H9 (cell line): ENCODE data around the gene SMYD2. TPM values are rescaled to one million over a fixed set of nuclear protein-coding genes. Genes with fewer than 3 reads are reported as not detected.
A peak's percentile ranks its signal among the peaks of the same experiment; 100 is the strongest.

Experiments
- DNase-seq: peaks from one replicate; pipeline ENCODE4 v3.0.0-alpha.2; 2017
- H2AFZ ChIP-seq: one replicate; pipeline ENCODE4 v1.6.1; 2013; ENCODE audit warnings: mild to moderate bottlenecking, low read length, control low read depth, moderate library complexity
- H2AK5ac ChIP-seq: 2 replicates; pipeline ENCODE4 v1.6.1; 2013; ENCODE audit warnings: low read length, control low read depth, mixed read lengths; ENCODE audit not compliant: insufficient read length
- H2BK120ac ChIP-seq: one replicate; pipeline ENCODE4 v1.6.1; 2013; ENCODE audit warnings: low read depth, mild to moderate bottlenecking, low read length, control low read depth, inconsistent platforms; ENCODE audit not compliant: poor library complexity, severe bottlenecking
- H2BK12ac ChIP-seq: 2 replicates; pipeline ENCODE4 v1.6.1; 2013; ENCODE audit warnings: low read length, control low read depth, mixed read lengths, low read depth; ENCODE audit not compliant: insufficient read length
- H2BK15ac ChIP-seq: 2 replicates; pipeline ENCODE4 v1.6.1; 2013; ENCODE audit warnings: low read depth, low read length, control low read depth
- H2BK20ac ChIP-seq: one replicate; pipeline ENCODE4 v1.6.1; 2013; ENCODE audit warnings: low read depth, mild to moderate bottlenecking, low read length, control low read depth, inconsistent platforms; ENCODE audit not compliant: poor library complexity, severe bottlenecking
- H2BK5ac ChIP-seq: 2 replicates; pipeline ENCODE4 v1.6.1; 2013; ENCODE audit warnings: low read length, control low read depth, mixed read lengths; ENCODE audit not compliant: insufficient read length
- H3K14ac ChIP-seq: 2 replicates; pipeline ENCODE4 v1.6.1; 2013; ENCODE audit warnings: low read length, control low read depth; ENCODE audit not compliant: insufficient read depth
- H3K18ac ChIP-seq: 2 replicates; pipeline ENCODE4 v1.6.1; 2013; ENCODE audit warnings: low read depth, mild to moderate bottlenecking, mixed read lengths, low read length, control low read depth; ENCODE audit not compliant: insufficient read length
- H3K23ac ChIP-seq: 2 replicates; pipeline ENCODE4 v1.6.1; 2013; ENCODE audit warnings: low read length, control low read depth, mixed read lengths, low read depth; ENCODE audit not compliant: insufficient read length
- H3K23me2 ChIP-seq: 2 replicates; pipeline ENCODE4 v1.6.1; 2013; ENCODE audit warnings: low read depth, mild to moderate bottlenecking, mixed read lengths, low read length, control low read depth; ENCODE audit not compliant: insufficient read length, poor library complexity, severe bottlenecking
- H3K27ac ChIP-seq: 2 replicates; pipeline ENCODE4 v1.5.1; 2013; ENCODE audit warnings: low read length, control low read depth, mixed read lengths, low read depth; ENCODE audit not compliant: insufficient read length
- H3K27me3 ChIP-seq: 2 replicates; pipeline ENCODE4 v1.6.1; 2013; ENCODE audit warnings: low read length, control low read depth, inconsistent platforms; ENCODE audit not compliant: insufficient read depth
- H3K4ac ChIP-seq: 2 replicates; pipeline ENCODE4 v1.6.1; 2013; ENCODE audit warnings: low read depth, mild to moderate bottlenecking, control low read depth, inconsistent platforms, low read length, moderate library complexity
- H3K4me1 ChIP-seq: 2 replicates; pipeline ENCODE4 v1.6.1; 2013; ENCODE audit warnings: low read length, control low read depth, inconsistent platforms; ENCODE audit not compliant: insufficient read depth
- H3K4me2 ChIP-seq: 2 replicates; pipeline ENCODE4 v1.6.1; 2013; ENCODE audit warnings: low read length, control low read depth, mixed read lengths; ENCODE audit not compliant: insufficient read length, insufficient read depth
- H3K56ac ChIP-seq: 2 replicates; pipeline ENCODE4 v1.6.1; 2013; ENCODE audit warnings: low read depth, mild to moderate bottlenecking, mixed read lengths, low read length, control low read depth; ENCODE audit not compliant: insufficient read length
- H3K79me1 ChIP-seq: 2 replicates; pipeline ENCODE4 v1.6.1; 2013; ENCODE audit warnings: low read depth, mild to moderate bottlenecking, moderate library complexity, low read length, control low read depth, inconsistent platforms; ENCODE audit not compliant: insufficient read depth, poor library complexity, severe bottlenecking
- H3K79me2 ChIP-seq: 2 replicates; pipeline ENCODE4 v1.6.1; 2013; ENCODE audit warnings: low read length, control low read depth, inconsistent platforms; ENCODE audit not compliant: insufficient read depth
- H3K9ac ChIP-seq: 2 replicates; pipeline ENCODE4 v1.6.1; 2013; ENCODE audit warnings: low read length, control low read depth, mixed read lengths; ENCODE audit not compliant: insufficient read length; ENCODE audit errors: extremely low read depth
- H3K9me3 ChIP-seq: one replicate; pipeline ENCODE4 v1.6.1; 2013; ENCODE audit warnings: low read depth, low read length, inconsistent platforms; ENCODE audit not compliant: control insufficient read depth
- H3T11ph ChIP-seq: one replicate; pipeline ENCODE4 v1.6.1; 2013; ENCODE audit warnings: mild to moderate bottlenecking, low read length, control low read depth, inconsistent platforms
- H4K20me1 ChIP-seq: one replicate; pipeline ENCODE4 v1.6.1; 2013; ENCODE audit not compliant: control insufficient read depth, insufficient read length, insufficient read depth
- H4K5ac ChIP-seq: 2 replicates; pipeline ENCODE4 v1.6.1; 2013; ENCODE audit warnings: low read depth, mild to moderate bottlenecking, mixed read lengths, low read length, control low read depth; ENCODE audit not compliant: insufficient read length
- H4K8ac ChIP-seq: replicated peaks from 2 replicates; pipeline ENCODE4 v1.6.1; 2013; ENCODE audit warnings: low read length, control low read depth, mixed read lengths, low read depth; ENCODE audit not compliant: insufficient read length
- H4K91ac ChIP-seq: 2 replicates; pipeline ENCODE4 v1.6.1; 2013; ENCODE audit warnings: low read depth, mild to moderate bottlenecking, moderate library complexity, mixed read lengths, low read length, control low read depth; ENCODE audit not compliant: insufficient read length
- H3K27ac Mint-ChIP-seq, 3 experiments: 2 replicates in 2 of 3; 3 replicates in 1 of 3; pipeline ENCODE4 v1.8.0; 2020 to 2021; ENCODE audit warnings: mixed read lengths in 3 of 3, mild to moderate bottlenecking in 1 of 3, moderate library complexity in 1 of 3
- H3K27me3 Mint-ChIP-seq: 2 replicates; pipeline ENCODE4 v1.8.0; 2021; ENCODE audit warnings: low read depth, mild to moderate bottlenecking, moderate library complexity, mixed read lengths
- H3K36me3 Mint-ChIP-seq, 3 experiments: 2 replicates in 2 of 3; 3 replicates in 1 of 3; pipeline ENCODE4 v1.8.0; 2020 to 2021; ENCODE audit warnings: low read depth in 3 of 3, mixed read lengths in 3 of 3; ENCODE audit not compliant: insufficient read depth in 1 of 3
- H3K4me1 Mint-ChIP-seq, 2 experiments: 2 replicates each; pipeline ENCODE4 v1.8.0; 2020; ENCODE audit warnings: mixed read lengths in 2 of 2
- H3K4me3 Mint-ChIP-seq, 2 experiments: 2 replicates in 1 of 2; 3 replicates in 1 of 2; pipeline ENCODE4 v1.8.0; 2020 to 2021; ENCODE audit warnings: mild to moderate bottlenecking in 2 of 2, mixed read lengths in 2 of 2, moderate library complexity in 1 of 2
- H3K9me3 Mint-ChIP-seq, 2 experiments: 2 replicates in 1 of 2; 3 replicates in 1 of 2; pipeline ENCODE4 v1.8.0; 2020; ENCODE audit warnings: mild to moderate bottlenecking in 2 of 2, mixed read lengths in 2 of 2, moderate library complexity in 1 of 2
- CTCF ChIP-seq: fragments of 200-600 bp; sonication (generic); conservative IDR thresholded peaks from 3 replicates; pipeline ENCODE4 v1.8.0; 2021; ENCODE audit warnings: antibody characterized with exemption, mild to moderate bottlenecking
- WGBS: extraction: QIAGEN DNeasy Blood & Tissue Kit; methylation state at CpG from one replicate; pipeline ENCODE4 v1.1.7; 2013; ENCODE audit warnings: missing lambda C conversion rate, low lambda C conversion rate, mixed read lengths; ENCODE audit not compliant: insufficient read length; ENCODE audit errors: extremely low coverage; 5-methylcytosine and 5-hydroxymethylcytosine counted together
- total RNA-seq: library from RNA; stranded (reverse); gene quantifications from 2 replicates; pipeline ENCODE4 v1.2.1, GENCODE V29; 2021

The SMYD2 gene
- total RNA-seq, 1 experiment from 2014 or later = 10.9 TPM

GRCh38 chr1:214386333-214386732 lies 105.4 kb downstream of the SMYD2 start:
- no peaks in the 10 kb centered on the region for H3K27me3 Mint-ChIP-seq
- Histone ChIP-seq H2BK120ac (no peak overlapping the region), H3K4ac (no peak overlapping the region), H2BK5ac (no peak overlapping the region), H3K79me1 (no peaks in the 10 kb centered on the region), H4K8ac (no peak overlapping the region), H3K27ac (no peak overlapping the region), H3K9ac (no peak overlapping the region), H2BK12ac (no peak overlapping the region), H2AK5ac (no peak overlapping the region), H3T11ph (no peak overlapping the region), H3K56ac (no peak overlapping the region), H3K27me3 (no peaks in the 10 kb centered on the region), H3K9me3 (no peaks in the 10 kb centered on the region), H3K23me2 (no peaks in the 10 kb centered on the region), H3K18ac (no peak overlapping the region), H3K79me2 (no peaks in the 10 kb centered on the region), H3K4me1 (peaks cover 3% of the 10 kb centered on the region; the same call in 1 of the 2 replicates), H2BK15ac (no peak overlapping the region), H4K20me1 (no peaks in the 10 kb centered on the region), H4K5ac (no peak overlapping the region), H2AFZ (no peak overlapping the region), H3K14ac (no peak overlapping the region), H3K4me2 (no peak overlapping the region), H4K91ac (no peak overlapping the region), H2BK20ac (no peak overlapping the region), H3K23ac (no peak overlapping the region)
- H3K36me3 Mint-ChIP-seq = peaks cover 18 to 57% (median 38%) of the 10 kb centered on the region in 3 experiments; a peak in 6 of 7 replicates
- DNase-seq = no peak
- peaks cover 10 to 13% of the 10 kb centered on the region in 2 experiments for H3K4me1 Mint-ChIP-seq
- no peak overlapping the region for H3K4me3 Mint-ChIP-seq
- TF ChIP-seq CTCF = no peak
- H3K9me3 Mint-ChIP-seq = no peaks in the 10 kb centered on the region
- peak overlapping the region in 1 of 3 experiments; percentile 17; a peak in 2 of 7 replicates for H3K27ac Mint-ChIP-seq
- no CpG with 5 or more reads among the region's 7 CpGs for WGBS
